ENCODE measurements around the gene JPT1.
"Not testable (repeated sequence)": the region's sequence is repeated elsewhere in the genome, so short reads cannot be mapped to it uniquely, and the experiment has no call there.

Gene JPT1

DNA sequence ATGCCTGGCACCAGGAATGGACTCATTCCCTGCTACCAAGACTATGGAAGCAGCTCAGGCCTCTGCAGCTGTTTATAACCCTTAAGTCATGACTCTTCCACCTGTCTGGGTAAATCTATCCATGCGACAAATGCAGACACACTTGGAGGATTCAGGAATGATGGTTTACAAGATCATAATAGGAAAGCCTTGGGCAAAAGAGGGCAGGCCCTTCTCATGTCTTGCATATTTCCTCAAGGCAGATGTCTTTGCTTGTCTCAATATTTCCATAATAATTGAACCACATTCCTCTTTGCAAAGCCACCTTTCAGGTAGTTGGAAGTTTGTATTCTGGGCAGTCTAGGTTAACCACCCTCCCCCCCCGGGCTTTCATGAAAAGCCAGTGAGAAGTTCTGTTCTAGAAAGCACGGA is 884 bp upstream of the JPT1 start:
- no peak for DNase-seq

DNA sequence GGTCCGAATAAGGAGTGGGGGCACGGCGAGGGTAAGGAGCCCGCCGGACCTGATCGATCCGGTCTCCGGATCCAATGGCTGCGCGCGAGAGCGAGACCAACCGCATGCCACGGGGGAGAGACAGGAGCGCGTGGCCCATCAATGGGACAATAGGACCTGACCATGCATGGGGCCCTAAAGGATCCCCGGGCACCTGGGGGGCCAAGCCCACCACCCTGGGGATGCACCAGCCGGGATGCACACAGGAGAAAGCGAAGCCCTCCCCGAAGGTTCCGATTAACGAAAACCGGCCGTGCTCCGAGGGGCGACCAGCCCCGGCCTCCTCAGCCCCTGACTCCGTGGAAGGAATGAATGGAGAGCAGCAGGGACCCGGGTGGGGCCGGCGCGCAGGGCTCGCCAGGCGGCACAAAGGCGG is 525 bp downstream of the JPT1 start:
- no peak for DNase-seq

DNA sequence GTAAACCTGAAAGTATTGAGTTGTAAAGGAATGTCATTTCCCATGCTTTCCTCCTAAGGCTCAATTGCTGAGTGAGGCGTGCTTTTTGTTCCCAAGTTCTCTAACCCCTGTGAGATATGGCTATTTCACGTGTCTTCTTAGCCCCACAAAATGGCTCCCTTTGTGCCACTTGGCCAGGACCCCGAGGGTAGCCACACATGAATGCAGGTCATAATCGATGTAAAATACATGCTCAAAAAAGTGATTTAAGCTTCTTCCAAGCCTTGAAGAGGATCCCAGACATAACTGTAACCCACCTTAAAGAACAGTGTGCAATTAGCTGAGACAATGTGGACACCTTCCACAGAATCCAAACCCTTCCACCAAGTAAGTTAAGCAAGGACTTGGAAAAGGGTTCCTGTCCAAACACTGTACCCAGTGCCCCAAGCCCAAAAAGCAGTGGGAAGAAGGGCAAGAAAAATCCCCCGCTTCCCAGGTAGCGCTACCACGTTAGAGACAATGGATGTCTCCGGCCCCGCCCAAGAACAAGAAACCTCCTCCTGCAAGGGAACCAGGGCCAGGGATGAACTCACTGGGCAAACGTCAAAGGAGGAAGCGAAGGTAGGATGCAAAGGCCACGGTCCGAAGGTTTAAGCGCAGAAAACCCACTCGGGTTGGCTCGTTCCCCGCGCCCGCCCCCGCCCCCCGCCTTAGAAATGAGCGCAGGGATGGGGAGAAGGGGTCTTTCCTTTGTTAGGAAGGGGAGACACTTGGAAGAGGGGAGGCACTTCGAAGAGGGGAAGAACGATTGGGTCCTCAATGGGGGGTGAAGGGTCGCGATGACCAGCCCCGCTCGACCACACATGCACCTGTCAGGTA is 1.2 kb downstream of the JPT1 start:
- no peak for DNase-seq

DNA sequence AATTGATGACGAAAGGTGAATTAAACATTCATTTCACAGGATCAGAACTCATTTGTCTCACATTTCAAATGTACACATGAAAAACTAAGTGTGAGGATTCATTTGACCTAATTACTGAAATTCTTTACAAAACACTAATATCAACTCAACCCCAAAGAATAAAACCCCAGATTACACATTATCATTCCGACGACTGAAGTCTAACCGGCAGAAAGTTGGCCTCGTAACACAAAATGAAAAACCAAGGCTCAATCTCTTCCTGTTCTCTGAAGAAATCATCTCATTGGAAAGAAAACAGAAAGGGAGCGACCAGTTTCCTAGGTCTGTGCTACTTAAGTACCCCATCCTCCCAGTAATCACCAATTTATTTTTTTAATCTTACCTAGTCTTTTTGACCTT is 1.8 kb downstream of the JPT1 start:
- no peak for DNase-seq

DNA sequence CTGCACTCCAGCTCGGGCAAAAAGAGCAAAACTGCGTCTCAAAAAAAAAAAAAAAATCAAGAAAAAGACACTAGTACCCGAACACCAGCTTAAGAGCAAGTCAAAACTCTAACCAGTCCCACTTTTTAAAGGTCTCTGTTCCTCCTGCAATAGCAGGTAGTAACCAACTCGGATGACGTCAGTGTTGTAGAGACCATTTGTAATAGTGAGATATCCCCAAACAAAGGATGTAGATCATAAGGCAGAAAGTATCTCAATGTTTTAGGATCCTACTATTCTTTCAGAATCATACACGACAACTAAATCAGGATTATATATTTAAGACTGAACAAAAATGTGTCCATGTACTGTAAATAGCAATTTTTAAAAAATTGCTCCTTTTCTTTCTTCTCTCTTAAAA is 2.4 kb downstream of the JPT1 start:
- no peak for DNase-seq

DNA sequence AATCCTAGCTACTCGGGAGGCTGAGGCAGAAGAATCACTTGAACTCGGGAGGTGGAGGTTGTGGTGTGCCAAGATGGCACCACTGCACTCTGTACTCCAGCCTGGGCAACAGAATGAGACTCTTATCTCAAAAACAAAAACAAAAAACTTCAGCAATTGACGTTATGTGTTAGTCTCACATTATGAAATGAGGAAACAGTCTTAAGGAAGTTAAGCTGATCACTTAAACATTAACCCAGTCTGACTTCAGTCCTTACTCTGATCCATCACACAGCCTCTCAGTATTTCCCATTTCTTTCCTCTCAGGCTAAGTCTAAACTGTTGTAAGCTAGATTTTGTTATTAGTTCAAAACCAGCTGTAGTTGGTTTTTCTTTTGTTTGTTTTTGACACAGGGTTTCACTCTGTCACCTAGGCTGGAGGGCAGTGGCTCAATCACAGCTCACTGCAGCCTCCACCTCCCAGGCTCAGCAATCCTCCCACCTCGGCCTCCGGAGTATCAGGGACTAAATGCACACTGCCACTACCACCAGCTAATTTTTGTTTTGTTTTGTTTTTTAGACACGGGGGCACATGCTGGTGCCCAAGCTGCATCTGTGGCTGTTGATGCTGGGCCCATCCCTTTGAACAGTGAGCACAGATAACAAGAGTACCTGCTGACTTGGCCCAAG is 6.3 kb downstream of the JPT1 start:
- no peak for DNase-seq

DNA sequence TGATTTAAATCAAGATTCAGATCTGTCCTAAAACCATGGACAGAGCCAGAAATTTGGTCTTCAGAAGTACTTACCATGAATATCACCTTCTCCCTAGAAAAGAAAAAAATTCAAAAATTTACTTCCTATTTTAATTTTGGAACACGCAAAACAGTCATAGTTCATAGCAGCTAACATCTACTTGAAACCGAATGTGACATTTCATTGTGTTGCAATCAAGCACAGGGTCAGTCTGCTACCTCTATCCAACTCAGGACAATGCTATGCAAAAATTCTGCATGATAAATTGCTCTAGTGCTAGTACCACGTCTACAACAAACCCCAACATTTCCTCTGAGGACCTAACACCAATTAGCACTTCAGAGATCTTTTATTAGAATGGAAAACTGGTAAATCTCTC is 7.7 kb downstream of the JPT1 start:
- no peak for DNase-seq

DNA sequence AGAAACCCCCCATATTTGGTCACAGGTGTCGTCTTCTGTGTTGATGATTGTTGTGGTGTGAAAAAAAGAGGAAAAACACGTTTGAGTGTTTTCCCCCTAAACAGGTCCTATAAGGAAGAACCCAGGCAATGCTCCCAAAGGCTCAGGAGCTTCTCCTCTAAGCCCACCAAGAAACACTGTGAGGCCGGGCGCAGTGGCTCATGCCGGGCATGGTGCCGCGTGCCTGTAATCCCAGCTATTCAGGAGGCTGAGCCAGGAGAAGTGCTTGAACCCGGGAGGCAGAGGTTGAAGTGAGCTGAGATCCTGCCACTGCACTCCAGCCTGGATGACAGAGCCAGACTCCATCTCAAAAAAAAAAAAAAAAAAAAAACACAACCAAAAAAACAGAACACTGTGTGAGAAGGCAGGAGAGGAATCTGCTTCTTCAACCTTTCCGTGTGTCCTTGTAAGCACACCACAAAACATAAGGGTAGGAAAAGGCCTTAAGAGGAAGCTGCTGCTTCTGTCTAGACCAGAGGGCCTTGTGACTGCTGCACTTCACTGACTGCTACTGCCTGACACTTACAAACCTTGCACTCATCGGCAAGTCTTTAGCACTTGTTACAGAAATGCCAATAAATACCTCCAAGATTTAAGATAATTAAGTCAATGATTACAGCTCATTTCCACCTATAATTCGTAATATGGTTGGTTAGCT is 9.3 kb downstream of the JPT1 start:
- no peak for DNase-seq

DNA sequence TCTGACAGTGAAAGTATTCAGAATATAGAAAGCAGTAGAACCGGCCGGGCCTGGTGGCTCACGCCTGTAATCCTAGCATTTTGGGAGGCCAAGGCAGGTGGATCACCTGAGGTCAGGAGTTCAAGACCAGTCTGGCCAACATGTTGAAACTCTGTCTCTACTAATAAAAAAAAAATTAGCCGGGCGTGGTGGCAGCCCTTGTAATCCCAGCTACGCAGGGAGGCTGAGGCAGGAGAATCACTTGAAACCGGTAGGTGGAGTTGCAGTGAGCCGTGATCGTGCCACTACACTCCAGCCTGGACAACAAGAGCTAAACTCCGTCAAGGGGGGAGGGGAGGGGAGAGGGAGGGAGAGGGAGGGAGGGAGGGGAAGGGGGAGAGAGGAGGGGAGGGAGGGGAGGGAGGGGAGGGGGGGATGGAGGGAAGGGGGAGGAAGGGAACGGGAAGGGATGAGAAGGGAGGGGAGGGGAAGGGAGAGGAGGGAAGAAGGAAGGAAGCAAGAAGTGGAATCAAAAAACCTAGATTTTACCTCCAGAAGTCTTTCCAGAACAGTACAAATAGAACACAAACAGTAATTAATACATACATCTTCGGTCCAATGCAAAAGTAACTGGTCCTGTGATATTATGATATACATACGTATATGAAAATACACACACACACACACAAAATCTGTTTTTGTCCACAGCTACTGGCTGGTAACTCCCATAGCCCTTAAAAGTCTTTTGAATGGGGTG is 11.9 kb downstream of the JPT1 start:
- DNase-seq = no peak

DNA sequence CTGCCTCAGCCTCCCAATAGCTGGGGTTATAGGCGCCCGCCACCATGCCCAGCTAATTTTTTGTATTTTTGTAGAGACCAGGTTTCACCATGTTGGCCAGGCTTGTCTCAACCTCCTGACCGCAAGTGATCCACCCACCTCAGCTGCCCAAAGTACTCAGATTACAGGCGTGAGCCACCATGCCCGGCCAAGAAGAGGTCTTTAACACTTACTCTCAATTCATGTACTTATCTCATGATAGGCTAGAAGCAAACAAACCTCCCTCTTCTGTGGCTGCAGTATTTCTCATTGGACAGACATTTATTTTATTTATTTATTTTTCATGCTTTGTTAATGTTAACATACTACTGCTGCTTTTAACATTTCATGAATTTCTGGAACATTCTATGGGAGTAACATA is 15.8 kb downstream of the JPT1 start:
- no peak for DNase-seq

DNA sequence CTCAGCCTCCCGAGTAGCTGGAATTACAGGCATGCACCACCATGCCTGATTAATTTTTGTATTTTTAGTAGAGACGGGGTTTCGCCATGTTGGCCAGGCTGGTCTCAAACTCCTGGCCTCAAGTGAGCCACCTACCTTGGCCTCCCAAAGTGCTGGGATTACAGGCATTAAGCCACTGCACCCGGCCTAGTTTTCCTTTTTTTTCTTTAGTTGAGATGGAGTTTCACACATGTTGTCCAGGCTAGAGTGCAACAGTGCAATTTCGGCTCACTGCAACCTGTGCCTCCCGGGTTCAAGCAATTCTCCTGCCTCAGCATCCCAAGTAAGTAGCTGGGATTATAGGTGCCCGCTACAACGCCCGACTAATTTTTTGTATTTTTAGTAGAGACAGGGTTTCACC is 16.6 kb downstream of the JPT1 start:
- not testable (repeated sequence) for DNase-seq

DNA sequence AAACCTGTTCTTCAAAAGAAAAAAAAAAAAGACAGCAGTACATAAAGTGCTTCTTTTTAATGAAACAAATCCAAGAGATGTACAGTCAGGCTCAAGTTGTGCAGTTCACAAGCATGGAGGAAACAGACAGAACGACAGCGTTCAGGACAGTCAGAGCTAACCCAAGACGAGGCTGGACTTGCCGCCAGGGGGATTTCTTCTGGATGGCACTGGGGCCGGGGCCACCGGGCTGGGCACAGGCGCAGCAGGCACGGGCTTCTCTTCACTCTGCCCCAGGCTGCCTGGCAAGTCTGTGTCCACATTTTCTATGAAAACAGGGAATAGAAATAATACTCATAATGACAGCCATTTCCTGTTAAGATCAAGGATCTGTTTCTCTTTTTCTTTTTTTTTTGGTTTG is 18.4 kb downstream of the JPT1 start:
- DNase-seq = no peak

DNA sequence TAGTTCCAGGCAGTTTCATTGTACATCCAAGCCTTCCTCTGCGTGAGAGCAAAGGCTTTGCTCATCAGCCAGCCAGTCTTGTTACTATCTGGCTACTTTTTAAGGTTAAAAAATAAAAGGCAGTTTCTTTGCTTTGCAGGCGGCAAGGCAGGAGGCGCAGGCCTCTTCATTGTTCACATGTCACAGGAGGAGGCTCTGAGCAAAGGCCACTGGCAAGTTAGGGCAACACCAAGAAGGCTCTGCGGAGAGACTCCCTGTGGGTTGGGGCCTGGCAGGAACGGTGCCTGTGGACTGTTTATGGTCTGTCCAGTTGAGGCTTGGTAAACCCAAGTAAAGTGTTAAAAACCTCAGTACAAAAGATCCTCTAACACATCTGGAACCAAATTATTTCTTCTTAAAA is 18.9 kb downstream of the JPT1 start:
- no peak for DNase-seq

DNA sequence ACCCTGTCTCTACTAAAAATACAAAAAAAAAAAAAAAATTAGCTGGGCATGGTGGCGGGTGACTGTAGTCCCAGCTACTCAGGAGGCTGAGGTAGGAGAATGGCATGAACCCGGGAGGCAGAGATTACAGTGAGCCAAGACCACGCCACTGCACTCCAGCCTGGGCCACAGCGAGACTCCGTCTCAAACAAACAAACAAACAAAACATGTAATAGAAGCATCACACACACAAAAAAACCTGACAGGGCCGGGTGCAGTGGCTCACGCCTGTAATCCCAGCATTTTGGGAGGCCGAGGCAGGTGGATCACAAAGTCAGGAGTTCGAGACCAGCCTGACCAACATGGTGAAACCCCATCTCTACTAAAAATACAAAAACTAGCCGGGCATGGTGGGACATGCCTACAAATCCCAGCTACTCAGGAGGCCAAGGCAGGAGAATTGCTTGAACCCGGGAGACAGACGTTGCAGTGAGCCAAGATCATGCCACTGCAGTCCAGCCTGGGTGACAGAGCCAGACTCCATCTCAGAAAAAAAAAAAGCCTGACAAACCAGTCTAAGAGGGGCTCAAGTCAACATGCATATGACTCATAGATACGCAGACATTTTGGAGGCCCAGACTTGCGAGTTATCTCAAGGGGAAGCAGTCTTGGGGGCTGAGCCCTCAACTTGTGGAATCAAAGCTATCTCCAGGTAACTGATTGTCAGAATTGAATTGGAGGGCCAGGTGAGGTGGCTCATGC is 20.5 kb downstream of the JPT1 start:
- not testable (repeated sequence) for DNase-seq

DNA sequence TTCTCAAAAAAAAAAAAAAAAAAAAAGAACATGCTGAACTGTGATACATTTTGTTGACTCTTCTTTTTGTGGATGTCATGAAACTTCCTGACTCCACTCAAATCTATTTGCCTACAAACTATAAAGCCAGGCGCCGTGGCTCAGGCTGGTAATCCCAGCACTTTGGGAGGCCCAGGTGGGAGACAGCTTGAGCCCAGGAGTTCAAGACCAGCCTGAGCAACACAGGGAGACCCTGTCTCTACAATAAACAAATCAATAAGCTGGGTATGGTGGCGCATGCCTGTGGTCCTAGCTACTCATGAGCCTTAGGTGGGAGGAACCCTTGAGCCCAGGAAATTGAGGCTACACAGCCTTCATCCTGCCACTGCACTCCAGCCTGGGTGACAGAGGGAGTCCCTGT is 21.3 kb downstream of the JPT1 start:
- DNase-seq = no peak

DNA sequence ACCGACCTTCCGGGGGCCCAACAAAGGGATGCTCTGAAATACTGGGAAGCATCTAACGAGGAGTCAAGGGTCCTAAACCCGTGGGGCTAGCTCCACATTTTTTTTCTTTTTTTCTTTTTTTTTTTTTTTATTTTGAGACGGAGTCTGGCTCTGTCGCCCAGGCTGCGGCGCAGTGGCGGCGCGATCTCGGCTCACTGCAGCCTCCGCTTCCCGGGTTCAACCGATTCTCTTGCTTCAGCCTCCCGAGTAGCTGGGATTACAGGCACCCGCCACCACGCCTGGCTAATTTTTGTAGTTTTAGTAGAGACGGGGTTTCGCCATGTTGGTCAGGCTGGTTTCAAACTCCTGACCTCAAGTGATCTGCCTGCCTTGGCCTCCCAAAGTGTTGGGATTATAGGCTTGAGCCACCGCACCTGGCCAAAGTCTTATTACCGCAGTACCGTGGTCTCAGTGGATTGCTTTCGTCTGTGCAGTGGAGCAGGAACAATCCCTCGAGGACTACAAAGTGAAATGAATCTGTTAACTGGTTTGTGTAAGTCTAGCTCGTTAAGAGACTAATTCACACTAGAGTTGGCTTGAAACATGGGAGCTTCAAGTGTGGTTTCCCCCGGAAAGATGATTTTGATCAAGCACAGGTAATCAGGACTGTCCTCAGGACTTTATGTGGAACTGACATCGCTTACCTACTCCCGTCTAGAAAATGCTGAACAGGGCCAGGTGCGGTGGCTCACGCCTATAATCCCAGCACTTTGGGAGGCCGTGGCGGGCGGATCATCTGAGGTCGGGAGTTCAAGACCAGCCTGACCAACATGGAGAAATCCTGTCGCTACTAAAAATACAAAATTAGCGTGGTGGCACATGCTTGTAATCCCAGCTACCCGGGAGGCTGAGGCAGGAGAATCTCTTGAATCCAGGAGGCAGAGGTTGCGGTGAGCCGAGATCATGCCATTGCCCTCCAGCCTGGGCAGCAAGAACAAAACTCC is 22.0 kb downstream of the JPT1 start:
- DNase-seq = not testable (repeated sequence)

DNA sequence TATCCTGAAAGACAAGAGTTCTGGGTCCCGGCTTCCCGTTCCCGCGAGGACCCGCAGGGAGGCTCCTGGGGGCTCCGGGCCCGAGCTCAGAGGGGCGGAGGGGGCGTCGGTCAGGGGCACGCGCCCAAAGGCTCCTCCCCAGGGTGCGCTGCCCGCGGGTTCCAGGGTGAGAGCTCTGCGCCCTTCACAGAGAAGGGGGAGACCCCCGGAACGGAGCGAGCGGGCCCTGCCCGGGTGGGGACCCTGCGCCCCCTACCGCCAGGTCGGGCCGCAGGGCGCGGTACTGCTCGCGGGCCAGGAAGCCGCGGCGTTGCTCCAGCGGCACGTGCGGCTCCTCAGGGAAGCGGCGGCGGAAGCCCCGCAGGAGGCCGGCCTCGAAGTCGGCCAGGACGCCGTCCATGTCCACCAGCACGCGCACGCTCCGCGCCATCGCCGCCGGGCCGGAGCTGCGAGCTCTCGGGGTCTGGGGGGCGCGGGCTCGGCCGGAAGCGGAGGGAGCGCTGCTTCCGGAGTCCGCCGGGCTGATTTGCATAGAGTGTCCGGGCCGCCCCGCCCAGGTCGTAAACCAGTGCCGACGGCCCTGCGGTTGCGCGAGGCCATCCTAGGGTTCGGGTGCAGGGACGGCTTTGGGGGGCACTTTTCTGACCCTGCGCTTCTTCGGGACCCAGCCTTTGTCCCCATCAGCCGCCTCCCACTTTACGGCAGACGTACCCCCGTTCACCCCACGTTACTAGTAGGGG is 22.9 kb downstream of the JPT1 start, which contains the start of gene NT5C:
NT5C (minus strand) TSS at position 465 of the 740 bp plus-strand sequence; CDS start at position 430, 35 bp downstream.
- DNase-seq = peak; percentile 73

DNA sequence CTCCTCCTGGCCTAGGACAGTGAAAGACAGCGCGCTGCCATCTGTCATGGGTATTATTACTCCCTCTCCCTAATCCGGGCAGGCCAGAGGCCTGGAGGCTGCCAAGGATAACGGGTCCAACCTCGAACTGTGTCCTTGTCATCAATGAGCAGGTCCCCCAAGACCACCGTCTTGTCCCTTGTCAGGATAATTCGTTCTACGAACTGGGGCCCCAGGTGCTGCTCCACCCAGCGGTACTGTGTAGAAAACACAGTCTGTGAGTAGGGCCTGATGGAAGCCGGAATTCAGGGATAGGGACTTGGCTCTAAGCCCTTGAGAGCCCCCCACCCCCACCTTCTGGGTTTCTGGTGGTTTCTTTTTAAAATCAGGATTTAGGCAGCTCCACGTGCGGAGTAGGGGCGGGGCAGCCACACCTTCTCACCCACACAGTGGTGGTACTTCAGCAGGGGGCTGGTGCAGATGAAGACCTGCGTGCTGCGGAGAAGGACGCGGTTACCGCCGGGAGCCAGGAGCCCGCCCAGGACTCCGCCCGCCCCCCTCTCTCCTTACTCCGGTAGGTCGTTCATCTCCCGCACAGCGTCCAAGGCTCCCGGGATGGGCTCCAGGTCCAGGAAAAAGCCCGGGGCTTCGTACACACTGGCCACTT is 23.6 kb downstream of the JPT1 start:
- peak; percentile 41 for DNase-seq

DNA sequence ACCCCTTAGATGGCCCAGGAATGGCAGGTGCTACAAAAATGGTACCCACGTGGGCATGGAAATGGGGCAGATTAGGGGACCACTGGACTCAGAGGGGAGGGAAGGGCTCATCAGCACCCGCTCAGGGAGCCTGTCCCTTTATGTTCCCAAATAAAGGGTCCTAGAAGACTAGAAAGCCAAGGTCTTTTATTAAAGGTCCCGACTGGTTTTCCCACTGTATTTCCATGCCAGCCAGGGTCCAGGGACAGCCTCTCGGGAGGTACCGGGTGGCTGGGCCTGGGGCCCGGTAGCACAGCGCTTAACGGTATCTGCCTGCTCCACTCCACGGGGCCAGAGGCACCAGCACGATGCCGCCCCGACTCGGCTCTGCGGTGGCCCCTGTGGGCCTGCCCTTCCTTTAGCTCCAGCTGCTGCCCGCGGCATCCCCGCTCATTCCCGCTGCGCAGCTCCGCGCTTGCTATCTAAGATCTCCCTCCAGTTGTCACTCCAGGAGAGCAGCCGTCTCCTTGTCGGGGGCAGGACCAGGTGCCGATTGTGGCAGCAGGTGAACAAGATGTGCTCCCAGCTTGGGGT is 24.2 kb downstream of the JPT1 start:
- no peak for DNase-seq
